Activated naive CD4-positive, alpha-beta T cell treated with anti-CD3 and anti-CD28 coated beads for 36 hours (primary cell): Measurements from ENCODE around the gene JPH2. TPM values are rescaled to one million over a fixed set of nuclear protein-coding genes. Genes with fewer than 3 reads are reported as not detected.
A peak's percentile ranks its signal among the peaks of the same experiment; 100 is the strongest.

Source experiments
- CTCF ChIA-PET: fragments of 350-600 bp; sonication (Branson Sonifier 250); formaldehyde crosslinking; loops from one replicate; lab custom pipeline; 2021; ENCODE audit warnings: antibody characterized with exemption; lab: Charles Lee
- DNase-seq: peaks from one replicate; pipeline ENCODE4 v3.0.0-alpha.2; 2020
- H3K27ac Mint-ChIP-seq: one replicate; pipeline ENCODE4 v1.8.0; 2021; ENCODE audit warnings: mild to moderate bottlenecking, mixed read lengths
- H3K27me3 Mint-ChIP-seq: one replicate; pipeline ENCODE4 v1.8.0; 2021; ENCODE audit warnings: low read depth, mixed read lengths
- H3K36me3 Mint-ChIP-seq: one replicate; pipeline ENCODE4 v1.8.0; 2021; ENCODE audit warnings: low read depth, mixed read lengths
- H3K4me1 Mint-ChIP-seq: one replicate; pipeline ENCODE4 v1.8.0; 2021; ENCODE audit warnings: low read depth, mixed read lengths
- H3K4me3 Mint-ChIP-seq: one replicate; pipeline ENCODE4 v1.8.0; 2021; ENCODE audit warnings: mild to moderate bottlenecking, moderate library complexity, mixed read lengths
- H3K9me3 Mint-ChIP-seq: one replicate; pipeline ENCODE4 v1.8.0; 2021; ENCODE audit warnings: mixed read lengths
- intact Hi-C: fragments of 100-400 bp; cut with micrococcal nuclease; formaldehyde crosslinking; loops from one replicate; pipeline ENCODE4 v1.15.1; 2023
- total RNA-seq, 2 experiments: library from RNA; stranded (reverse); gene quantifications; one replicate each; pipeline ENCODE4 v1.2.3, GENCODE V29; 2021

Gene JPH2
- total RNA-seq, 2 experiments from 2014 or later = not detected

DNA sequence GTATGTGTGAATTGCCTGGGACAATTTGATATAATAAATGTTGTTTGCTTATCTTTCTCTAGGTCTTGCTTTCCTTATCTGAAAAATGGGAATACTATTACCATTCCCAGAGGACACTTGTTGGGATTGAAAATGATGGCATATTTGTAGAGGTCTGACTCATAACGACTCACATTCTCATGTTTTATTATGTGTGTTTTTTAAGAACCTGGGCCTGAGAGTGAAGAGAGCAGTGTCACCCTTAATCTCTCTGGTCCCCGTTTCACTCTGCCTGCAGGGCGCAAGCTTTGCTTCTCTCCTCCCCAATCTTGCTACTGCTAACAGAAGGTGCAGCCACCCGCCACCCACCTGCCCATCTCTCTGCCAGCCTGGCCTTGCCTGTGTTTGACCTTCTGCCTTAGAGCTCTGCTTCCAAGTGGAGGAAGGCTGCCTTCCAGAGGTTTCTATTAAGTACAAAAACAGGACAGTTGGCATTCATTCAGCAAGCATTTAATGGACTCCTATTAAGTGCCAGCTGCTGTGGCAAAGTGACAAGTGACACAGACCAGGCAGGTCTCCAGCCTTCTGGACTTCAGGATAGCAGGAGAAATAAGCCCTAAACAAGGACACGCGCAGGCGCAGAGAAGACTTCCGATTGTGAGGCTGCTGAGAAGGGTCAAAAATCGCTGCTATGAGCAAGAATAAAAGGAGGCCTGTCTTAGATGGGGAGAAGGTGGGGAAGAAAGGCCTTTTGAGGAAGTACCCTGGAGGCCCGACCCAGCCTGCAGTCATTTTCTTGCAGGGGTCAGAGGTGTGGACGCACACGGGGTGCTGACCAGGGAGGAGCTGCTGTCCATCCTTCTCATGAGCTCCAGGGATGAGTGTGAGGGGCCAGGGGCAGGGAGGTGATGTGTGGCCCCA lies 112.5 kb downstream of the JPH2 start:
- H3K9me3 Mint-ChIP-seq = no peaks in the 10 kb centered on the region
- H3K4me1 Mint-ChIP-seq = peaks cover 58% of the 10 kb centered on the region
- DNase-seq = peak; percentile 51
- H3K27me3 Mint-ChIP-seq = no peaks in the 10 kb centered on the region
- H3K4me3 Mint-ChIP-seq = no peak overlapping the region
- H3K36me3 Mint-ChIP-seq = no peaks in the 10 kb centered on the region
- intact Hi-C loops = loop anchor here (1.0 kb wide), 1 partner anchor 323 kb away; no protein-coding TSS in a partner anchor
- CTCF ChIA-PET = interaction anchor here (3.4 kb wide), 1 partner anchor 325 kb away, joined by 11 read pairs; no protein-coding TSS in a partner anchor
- H3K27ac Mint-ChIP-seq = no peak overlapping the region

DNA sequence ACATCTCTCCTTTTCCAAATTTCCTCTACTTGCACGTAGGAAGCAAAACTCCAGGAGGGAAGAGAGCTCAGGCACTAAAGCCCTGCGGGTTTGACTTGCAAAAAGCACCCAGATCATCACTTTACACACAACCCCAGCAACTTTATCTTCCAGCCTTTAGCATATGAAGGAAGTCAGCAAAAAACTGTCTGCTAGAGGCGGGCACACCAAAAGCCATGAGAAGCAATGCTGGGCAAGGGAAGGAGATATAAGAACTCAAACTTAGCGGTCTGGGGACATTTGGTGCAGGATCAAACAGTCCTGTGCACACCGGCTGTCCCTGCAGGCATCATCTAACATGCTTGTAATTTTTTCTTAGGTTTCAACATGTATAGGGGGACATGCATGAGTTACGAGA lies 113.3 kb downstream of the JPH2 start:
- H3K27ac Mint-ChIP-seq = no peak overlapping the region
- intact Hi-C loops = loop anchor here (1.0 kb wide), 1 partner anchor 322 kb away; no protein-coding TSS in a partner anchor
- no peak for DNase-seq
- CTCF ChIA-PET = interaction anchor here (3.4 kb wide), 1 partner anchor 324 kb away, joined by 11 read pairs; no protein-coding TSS in a partner anchor
- H3K4me1 Mint-ChIP-seq = peaks cover 67% of the 10 kb centered on the region
- no peak overlapping the region for H3K4me3 Mint-ChIP-seq
- no peaks in the 10 kb centered on the region for H3K9me3 Mint-ChIP-seq
- no peaks in the 10 kb centered on the region for H3K27me3 Mint-ChIP-seq
- H3K36me3 Mint-ChIP-seq = no peaks in the 10 kb centered on the region

DNA sequence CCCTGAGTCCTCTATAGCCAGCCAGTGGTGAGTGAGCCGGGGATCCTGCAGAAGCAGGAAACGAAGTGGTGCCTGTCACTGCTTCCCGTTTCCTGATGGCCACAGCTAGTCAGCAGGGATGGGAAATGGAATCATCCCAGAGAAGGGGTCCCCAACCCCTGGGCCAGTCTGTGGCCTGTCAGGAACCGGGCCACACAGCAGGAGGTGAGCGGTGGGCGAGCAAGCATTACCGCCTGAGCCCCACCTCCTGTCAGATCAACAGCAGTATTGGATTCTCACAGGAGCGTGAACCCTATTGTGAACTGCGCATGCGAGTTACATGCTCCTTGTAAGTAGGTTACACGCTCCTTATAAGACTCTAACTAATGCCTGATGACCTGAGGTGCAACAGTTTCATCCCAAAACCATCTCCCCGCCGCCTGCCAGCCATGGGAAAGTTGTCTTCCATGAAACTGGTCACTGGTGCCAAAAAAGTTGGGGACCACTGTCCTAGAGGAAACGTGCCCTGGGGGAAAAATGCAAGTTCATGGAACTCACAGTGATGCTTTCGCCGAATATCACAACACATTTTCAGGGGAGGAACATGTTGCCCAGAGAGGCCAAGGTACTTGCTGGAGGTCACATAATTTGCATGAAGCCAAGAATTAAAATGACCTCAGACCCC lies 113.8 kb downstream of the JPH2 start:
- Mint-ChIP-seq H3K4me1 (peaks cover 69% of the 10 kb centered on the region), H3K36me3 (no peaks in the 10 kb centered on the region), H3K9me3 (no peaks in the 10 kb centered on the region), H3K27me3 (no peaks in the 10 kb centered on the region), H3K4me3 (no peak overlapping the region), H3K27ac (no peak overlapping the region)
- no peak for DNase-seq
- CTCF ChIA-PET = interaction anchor here (0.5 to 3.4 kb wide), 4 partner anchors 7 to 324 kb away, joined by 3 to 11 read pairs (median 4); no protein-coding TSS in a partner anchor
- intact Hi-C loops = no loop called here

DNA sequence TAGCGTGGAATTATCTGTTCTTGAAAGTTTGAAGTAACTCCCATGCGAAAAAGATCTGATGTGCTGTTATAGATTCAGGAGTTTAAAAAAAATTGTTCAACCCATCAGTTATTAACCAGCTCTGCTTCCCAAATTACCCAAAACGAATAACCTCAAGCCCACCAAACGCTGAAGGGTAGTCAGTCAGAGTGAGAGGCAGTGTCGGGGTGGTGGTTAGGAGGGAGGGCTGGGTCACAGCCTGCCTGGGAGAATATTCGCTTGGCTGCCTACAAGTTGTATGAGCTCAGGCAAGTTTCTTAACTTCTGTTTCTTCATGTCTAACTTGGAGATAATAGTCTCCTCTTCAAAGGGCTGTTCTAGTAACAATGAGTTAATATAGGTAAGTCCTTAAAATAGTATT lies 114.6 kb downstream of the JPH2 start:
- no peak overlapping the region for H3K27ac Mint-ChIP-seq
- H3K27me3 Mint-ChIP-seq = no peaks in the 10 kb centered on the region
- no peaks in the 10 kb centered on the region for H3K36me3 Mint-ChIP-seq
- CTCF ChIA-PET = interaction anchor here (1.0 to 3.4 kb wide), 3 partner anchors 8 to 323 kb away, joined by 3 to 11 read pairs (median 6); no protein-coding TSS in a partner anchor
- intact Hi-C loops = no loop called here
- no peaks in the 10 kb centered on the region for H3K9me3 Mint-ChIP-seq
- H3K4me1 Mint-ChIP-seq = peaks cover 75% of the 10 kb centered on the region
- DNase-seq = no peak
- H3K4me3 Mint-ChIP-seq = no peak overlapping the region

DNA sequence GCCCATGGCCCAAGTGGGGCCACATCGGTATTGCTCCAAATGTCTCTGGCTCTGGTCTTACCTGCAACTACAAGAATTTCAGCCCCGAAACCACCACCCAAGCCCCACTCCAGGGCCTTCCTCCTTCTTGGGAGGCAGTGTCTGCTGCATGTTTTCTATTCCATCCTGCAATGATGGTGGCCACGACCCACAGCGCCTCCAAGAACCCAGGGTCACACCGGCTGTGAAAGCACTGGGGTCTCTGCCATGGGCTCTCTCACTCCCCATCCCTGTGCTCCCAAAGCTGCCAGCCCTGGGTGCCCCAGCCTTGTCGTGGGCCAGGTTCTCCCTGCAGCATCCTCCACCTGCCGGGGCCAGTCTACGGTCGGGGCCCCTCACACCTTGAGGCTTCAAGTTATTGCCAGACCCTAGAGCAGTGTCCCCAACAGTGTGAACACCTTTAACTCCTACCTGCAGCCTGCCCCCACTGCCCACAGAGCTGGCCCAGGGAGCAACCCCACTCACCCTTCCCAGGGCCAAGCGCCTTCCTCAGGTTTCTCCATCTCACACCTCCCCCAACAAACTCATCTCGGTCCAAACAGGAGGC lies 115.4 kb downstream of the JPH2 start:
- intact Hi-C loops = loop anchor here (2.0 kb wide), 1 partner anchor 71 kb away; no protein-coding TSS in a partner anchor
- Mint-ChIP-seq H3K27ac (no peak overlapping the region), H3K27me3 (no peaks in the 10 kb centered on the region), H3K9me3 (no peaks in the 10 kb centered on the region), H3K4me3 (no peak overlapping the region), H3K4me1 (peaks cover 75% of the 10 kb centered on the region), H3K36me3 (no peaks in the 10 kb centered on the region)
- CTCF ChIA-PET = interaction anchor here (1.2 to 3.4 kb wide), 3 partner anchors 9 to 322 kb away, joined by 6 to 11 read pairs (median 10); no protein-coding TSS in a partner anchor
- DNase-seq = no peak

DNA sequence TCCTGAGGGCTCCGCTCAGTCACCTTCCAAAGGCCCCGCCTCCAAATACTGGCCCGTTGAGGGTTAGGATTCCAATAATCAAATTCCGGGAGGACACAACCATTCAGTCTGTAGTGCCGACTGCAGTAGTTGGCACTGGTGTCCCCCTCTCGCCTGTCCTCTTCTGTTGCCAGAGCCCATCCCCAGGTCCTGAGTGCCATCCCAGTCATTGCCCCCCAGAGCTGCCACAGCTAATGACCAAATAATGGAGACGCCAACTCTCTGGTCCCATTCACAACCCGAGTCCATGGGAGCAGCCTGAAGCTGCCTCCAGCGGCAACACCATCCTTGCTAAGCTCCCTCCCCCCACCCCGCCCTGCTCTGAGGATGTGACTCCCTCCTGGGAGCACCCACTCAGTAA lies 115.9 kb downstream of the JPH2 start:
- intact Hi-C loops = loop anchor here (2.0 kb wide), 1 partner anchor 70 kb away; no protein-coding TSS in a partner anchor
- no peaks in the 10 kb centered on the region for H3K27me3 Mint-ChIP-seq
- peaks cover 75% of the 10 kb centered on the region for H3K4me1 Mint-ChIP-seq
- CTCF ChIA-PET = interaction anchor here (1.6 to 3.4 kb wide), 3 partner anchors 9 to 321 kb away, joined by 4 to 11 read pairs (median 10); no protein-coding TSS in a partner anchor
- H3K9me3 Mint-ChIP-seq = no peaks in the 10 kb centered on the region
- no peak overlapping the region for H3K27ac Mint-ChIP-seq
- H3K36me3 Mint-ChIP-seq = no peaks in the 10 kb centered on the region
- no peak overlapping the region for H3K4me3 Mint-ChIP-seq
- DNase-seq = no peak

DNA sequence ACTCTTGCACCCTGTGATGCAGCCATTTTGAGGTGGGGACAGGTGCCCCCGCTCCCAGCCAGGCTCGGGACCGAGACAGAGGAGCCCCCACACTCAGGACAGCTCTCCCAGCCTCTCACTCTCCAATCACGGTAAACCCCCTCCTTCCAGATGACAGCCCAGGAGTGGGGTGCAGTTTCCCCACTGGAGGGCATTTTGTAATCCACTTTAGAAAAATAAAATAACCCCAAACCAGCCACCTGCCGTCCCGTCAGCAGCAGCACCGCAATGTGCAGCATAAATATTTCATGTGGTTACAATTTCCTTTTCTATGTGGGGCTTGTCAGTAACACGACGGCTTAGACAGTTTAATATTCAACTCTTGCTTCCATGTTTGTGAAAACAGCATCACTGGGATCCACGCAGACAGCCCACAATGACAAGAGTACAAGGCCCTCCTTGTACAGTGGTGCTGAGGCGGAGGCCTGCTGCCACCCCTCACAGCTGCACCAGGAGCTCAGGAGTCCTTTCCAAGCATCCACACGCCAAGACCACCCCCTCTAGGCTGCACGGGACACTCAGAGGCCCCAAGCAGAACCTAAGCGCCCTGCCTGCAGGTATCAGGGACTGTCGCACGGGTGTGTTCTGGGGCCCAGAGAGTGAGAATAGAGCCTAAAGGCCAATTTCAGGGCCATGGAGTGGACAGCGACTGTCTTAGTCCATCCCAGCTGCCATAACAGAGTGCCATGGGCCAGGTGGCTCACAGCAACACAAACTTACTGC lies 116.7 kb downstream of the JPH2 start:
- H3K36me3 Mint-ChIP-seq = no peaks in the 10 kb centered on the region
- intact Hi-C loops = loop anchor here (2.0 kb wide), 1 partner anchor 70 kb away; no protein-coding TSS in a partner anchor
- H3K27me3 Mint-ChIP-seq = no peaks in the 10 kb centered on the region

DNA sequence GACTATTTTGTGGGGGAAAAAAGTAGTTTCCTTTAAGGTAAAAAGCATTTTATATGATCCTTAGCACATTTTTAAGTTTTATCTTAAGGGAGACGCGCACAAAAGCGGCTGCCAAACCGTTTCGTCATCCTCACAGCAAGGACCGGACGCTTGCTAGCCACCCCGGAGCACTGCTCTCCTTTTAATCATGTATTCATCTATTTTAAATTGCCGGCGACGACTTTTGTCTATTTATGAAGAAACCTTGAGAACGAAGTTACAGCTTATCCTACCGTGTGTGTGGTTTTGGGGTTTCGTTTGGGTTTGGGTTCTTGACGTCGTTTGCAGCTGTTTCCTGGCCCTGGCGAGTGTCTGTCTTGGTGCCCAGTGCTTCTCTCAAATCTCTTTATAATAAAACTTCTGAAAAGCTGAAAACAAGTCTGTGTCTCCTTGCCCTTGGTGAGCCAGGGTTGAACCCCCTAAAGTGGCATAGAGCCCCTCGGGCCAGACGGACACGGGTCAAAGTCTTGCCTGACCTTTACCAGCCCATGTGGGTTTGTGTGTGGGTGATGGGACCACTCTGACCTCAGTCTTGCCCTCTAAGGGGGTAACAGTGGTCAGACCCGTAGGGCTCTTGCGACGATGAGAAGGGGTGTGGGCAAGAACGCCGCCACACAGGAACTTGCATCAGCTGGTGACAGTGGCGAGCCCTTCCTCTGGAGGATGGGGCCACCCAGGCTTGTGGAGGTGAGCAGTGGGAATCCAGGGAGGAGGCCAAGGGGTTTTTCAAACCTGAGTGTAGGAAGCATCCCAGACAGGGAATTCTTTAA lies 117.6 kb downstream of the JPH2 start:
- DNase-seq = peak; percentile 79
- H3K4me1 Mint-ChIP-seq = peaks cover 66% of the 10 kb centered on the region
- CTCF ChIA-PET = interaction anchor here (1.0 to 1.6 kb wide), 6 partner anchors 10 to 324 kb away, joined by 3 to 5 read pairs (median 4); no protein-coding TSS in a partner anchor

More for the DNA sequence above, 116.7 kb downstream of the JPH2 start:
- H3K4me3 Mint-ChIP-seq = peak overlapping the region; percentile 72
- CTCF ChIA-PET = interaction anchor here (1.2 to 1.8 kb wide), 4 partner anchors 10 to 320 kb away, joined by 4 to 10 read pairs (median 4); no protein-coding TSS in a partner anchor
- H3K27ac Mint-ChIP-seq = peak overlapping the region; percentile 90
- H3K4me1 Mint-ChIP-seq = peaks cover 75% of the 10 kb centered on the region
- peak; percentile 61 for DNase-seq
- no peaks in the 10 kb centered on the region for H3K9me3 Mint-ChIP-seq

DNA sequence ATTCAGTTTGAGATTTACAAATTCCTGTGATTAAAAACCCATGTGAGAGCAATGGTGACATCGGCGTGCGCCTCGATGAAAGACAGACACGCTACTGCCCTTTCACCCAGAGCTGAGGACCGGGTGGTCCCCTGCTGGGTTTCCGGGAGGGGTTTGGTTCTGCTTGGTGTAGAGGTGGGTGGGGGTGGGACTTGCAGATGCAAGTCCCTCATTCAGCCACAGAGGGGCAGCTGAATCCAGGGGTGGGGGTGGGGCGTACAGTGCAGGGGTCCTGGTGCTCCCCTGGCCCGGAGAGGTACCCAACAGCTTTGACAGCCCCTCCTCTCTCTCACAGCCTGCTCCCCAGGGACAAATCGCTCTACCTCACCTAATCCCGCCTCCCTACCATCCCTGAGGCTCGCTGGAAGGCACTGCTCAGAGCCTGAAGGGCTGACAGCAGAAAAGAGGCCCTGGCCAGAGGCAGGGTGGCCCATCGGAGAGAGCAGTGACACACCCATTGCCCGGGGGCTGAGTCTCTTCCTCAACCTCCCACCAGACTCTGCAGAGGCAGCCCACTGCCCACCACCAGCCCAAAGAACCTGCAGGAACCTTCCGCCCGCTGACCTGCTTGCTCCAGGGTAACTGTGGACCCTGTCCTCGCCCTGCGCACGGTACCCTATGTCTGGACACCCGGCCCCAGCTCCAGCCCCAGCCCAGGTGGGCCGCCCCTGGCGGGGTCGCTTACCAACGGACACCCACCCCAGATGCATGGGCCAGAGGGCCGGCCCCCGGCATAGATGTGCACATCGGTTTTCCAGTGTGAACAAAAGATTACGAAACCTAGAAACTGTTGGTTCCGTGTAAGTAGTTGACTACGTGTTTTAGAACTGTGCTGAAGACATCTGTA lies 118.4 kb downstream of the JPH2 start:
- H3K4me3 Mint-ChIP-seq = peak overlapping the region; percentile 72
- DNase-seq = no peak
- H3K9me3 Mint-ChIP-seq = no peaks in the 10 kb centered on the region
- peak overlapping the region; percentile 90 for H3K27ac Mint-ChIP-seq
- no peaks in the 10 kb centered on the region for H3K27me3 Mint-ChIP-seq
- CTCF ChIA-PET = interaction anchor here (1.0 to 1.5 kb wide), 5 partner anchors 9 to 323 kb away, joined by 3 to 5 read pairs (median 4); no protein-coding TSS in a partner anchor
- intact Hi-C loops = loop anchor here (1.0 kb wide), 2 partner anchors 40 to 317 kb away; no protein-coding TSS in a partner anchor
- no peaks in the 10 kb centered on the region for H3K36me3 Mint-ChIP-seq
- peaks cover 57% of the 10 kb centered on the region for H3K4me1 Mint-ChIP-seq

More for the DNA sequence above, 117.6 kb downstream of the JPH2 start:
- no peaks in the 10 kb centered on the region for H3K27me3 Mint-ChIP-seq
- peak overlapping the region; percentile 72 for H3K4me3 Mint-ChIP-seq
- no peaks in the 10 kb centered on the region for H3K36me3 Mint-ChIP-seq
- no peaks in the 10 kb centered on the region for H3K9me3 Mint-ChIP-seq
- intact Hi-C loops = loop anchor here (1.0 to 2.0 kb wide), 3 partner anchors 41 to 318 kb away; no protein-coding TSS in a partner anchor
- H3K27ac Mint-ChIP-seq = peak overlapping the region; percentile 90

DNA sequence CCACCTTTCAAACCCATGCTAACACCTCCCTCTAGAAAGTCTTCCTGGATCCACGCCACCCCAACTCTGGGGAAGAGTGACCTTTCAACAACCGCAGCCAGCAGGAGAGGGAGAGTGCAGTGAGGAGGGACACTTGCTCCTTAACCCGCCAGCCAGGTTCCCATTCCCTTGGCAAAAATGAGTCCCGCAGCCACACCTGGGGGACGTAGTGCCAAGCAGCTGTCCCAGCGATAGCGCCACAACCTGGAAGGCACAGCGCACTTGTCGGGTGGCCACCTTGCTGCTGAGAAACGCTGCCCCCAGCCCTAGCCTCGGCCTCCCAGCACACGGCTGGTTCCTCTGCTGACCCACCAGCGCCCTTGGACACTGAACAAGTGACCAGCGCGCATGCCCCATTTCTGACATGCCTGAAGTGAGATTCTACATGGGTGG lies 119.3 kb downstream of the JPH2 start:
- Mint-ChIP-seq H3K9me3 (no peaks in the 10 kb centered on the region), H3K27ac (no peak overlapping the region), H3K36me3 (no peaks in the 10 kb centered on the region), H3K4me3 (no peak overlapping the region), H3K27me3 (no peaks in the 10 kb centered on the region), H3K4me1 (peaks cover 50% of the 10 kb centered on the region)
- CTCF ChIA-PET = no interaction called here
- no peak for DNase-seq
- intact Hi-C loops = no loop called here
